Ureter (tissue), 1 donor: Measurements from ENCODE around the gene SLC16A9. TPM values are rescaled to one million over a fixed set of nuclear protein-coding genes. Genes with fewer than 3 reads are reported as not detected.

Experiments
- DNase-seq: peaks from one replicate; pipeline ENCODE4 v3.0.0-alpha.2; 2020; ENCODE audit warnings: low spot score
- total RNA-seq: library from RNA; stranded (reverse); gene quantifications from one replicate; pipeline ENCODE4 v1.2.4, GENCODE V29; 2023
- donor health status: DM: yes; HTN: yes; CAD: no.

Gene SLC16A9
- total RNA-seq, 1 donor from 2014 or later, result 8.0 TPM

DNA sequence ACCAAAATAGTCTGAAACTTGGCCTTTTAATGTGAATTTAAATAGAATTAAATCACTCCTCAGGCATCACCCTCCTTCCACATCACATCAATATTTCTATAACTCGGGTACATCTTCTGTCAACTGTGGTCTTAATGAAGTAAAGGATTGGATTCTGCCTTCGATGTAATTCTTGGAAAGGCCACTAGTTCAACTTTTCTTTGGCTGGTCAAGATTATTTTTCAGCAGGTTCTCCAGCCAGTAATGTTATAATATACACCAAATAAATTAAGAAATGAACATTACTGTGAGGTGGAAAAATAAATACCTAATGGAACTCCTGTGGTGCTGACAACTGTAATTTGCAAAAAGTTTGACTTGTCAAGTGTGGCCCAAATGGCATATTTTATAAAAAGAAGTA is 9.7 kb upstream of the SLC16A9 start:
- no peak for DNase-seq

- no peak for DNase-seq
Measured at GRCh38 chr10:59718257-59718656, 8.6 kb upstream of the SLC16A9 start.

GRCh38 chr10:59713196-59713821 is 3.7 kb upstream of the SLC16A9 start:
- DNase-seq, result no peak

DNA sequence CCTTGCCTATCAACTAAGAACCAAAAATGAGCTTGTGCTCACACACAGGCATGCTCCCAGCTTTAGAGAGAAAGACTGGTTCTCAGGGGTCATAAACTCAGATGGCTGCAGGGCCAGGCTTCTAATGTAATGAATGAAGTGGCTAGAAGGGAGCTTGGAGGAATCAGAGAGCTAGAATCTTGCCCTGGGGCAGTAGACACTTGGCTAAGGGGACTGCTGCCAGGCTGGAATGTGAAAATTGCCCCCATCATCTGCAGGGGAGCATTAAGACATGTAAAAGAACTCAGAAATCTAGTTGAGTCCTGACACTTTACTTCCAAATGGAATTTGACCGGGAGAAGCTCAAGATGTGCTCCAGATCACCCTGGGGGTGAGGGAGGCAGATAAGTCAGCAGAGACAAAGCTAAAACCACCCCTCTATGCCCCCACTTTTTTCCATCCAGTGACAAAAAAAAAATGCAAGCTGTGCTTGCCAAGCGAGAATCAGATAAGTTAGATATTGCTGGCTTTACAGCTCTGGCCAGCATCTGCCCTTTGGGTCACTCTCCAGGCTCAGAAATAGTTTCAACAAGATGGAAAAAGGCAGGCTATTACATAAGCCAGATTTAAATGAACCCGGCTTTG is 2.3 kb upstream of the SLC16A9 start:
- DNase-seq, result no peak

- no peak for DNase-seq
Measured at GRCh38 chr10:59708816-59709394, 745 bp downstream of the SLC16A9 start.

DNA sequence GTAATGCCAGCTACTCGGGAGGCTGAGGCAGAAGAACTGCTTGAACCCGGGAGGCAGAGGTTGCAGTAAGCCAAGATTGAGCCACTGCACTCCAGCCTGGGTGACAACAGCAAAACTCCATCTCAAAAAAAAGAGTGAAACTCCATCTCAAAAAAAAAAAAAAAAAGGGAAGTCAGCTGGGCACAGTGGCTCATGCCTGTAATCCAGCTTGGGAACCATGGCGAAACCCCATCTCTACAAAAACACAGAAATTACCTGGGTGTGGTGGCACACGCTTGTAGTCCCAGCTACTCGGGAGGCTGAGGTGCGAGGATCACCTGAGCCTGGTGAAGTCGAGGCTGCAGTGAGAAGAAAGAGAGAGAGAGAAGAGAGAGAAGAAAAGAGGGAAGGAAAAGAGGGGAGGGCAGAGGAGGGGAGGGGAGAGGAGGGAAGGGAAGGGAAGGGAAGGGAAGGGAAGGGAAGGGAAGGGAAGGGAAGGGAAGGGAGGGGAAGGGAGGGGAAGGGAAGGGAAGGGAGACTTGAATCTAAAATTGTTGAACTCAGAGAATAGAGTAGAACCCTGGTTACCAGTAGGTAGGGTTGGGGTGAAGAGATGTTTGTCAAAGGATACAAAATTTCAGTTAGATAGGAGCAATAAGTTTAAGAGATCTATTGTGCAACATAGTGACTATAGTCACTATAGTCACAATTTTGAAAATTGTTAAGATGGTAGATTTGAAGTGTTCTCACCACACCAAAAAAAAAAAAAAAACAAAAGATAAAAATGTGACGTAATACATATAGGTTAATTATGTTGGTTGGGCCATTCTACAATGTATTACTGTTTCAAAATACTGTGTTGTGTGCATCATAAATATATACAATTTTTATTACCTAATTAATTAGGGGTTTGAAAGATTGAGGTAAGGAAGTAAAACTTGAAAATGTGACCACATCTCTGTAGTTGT is 2.5 kb downstream of the SLC16A9 start:
- no peak for DNase-seq

DNA sequence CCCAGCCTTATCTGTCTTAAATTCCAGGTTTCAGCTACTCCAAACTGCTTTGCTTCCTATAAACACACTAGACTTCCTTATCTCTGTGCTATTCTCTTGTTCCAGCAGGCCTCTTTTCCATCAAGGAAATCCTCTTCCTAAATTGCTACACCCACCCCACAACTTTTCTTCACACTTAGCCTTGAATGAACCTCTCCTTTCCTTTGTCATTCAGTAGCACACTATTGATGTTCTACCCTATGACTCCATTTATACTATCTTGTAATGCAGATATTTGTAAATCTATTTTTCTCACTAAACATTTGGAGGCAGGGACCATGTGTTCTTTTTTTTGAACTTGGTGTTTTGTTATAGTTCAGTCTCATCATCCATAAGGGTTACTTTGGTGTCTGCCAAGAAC is 3.7 kb downstream of the SLC16A9 start:
- no peak for DNase-seq

- no peak for DNase-seq
Measured at GRCh38 chr10:59704630-59705029, 5.0 kb downstream of the SLC16A9 start.

DNA sequence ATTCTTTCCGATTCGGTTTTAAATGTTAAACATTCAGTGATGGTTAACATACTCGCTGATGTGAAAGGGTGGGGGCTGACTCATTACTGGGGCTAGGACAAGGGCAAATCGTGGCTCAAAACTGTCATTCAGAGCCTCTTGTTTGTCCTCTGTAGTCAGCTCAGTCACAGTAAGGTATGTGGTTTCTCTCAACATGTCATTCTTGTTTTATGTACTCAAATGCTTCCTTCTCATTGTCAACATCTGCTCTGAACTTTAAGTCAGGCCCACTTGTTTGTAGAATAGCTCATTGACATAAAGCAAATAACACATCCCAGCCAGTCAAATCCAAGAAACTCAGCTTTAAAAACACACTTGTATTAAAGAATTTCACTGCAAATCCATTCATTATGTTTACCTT is 7.3 kb downstream of the SLC16A9 start:
- no peak for DNase-seq

DNA sequence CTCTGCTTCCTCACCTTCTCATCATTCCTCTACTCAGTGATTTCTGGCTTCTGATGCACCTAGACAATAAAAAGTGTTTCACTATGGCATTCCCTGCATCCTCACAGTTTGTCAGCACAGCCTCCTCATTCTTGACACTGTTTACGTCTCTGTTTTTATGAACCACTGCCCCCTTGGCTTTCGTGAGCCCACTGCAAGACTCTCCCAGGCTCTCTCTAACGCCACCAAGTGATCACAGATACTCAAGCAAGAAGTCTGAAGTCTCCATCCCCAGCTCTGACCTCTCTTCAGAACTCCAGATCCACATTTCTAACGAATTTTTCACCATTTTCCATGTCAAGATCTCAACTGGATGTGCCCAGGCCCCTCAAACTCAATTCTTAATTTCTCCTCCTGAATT is 8.9 kb downstream of the SLC16A9 start:
- DNase-seq, result no peak

GRCh38 chr10:59698326-59698725 is 11.3 kb downstream of the SLC16A9 start:
- DNase-seq, result no peak

DNA sequence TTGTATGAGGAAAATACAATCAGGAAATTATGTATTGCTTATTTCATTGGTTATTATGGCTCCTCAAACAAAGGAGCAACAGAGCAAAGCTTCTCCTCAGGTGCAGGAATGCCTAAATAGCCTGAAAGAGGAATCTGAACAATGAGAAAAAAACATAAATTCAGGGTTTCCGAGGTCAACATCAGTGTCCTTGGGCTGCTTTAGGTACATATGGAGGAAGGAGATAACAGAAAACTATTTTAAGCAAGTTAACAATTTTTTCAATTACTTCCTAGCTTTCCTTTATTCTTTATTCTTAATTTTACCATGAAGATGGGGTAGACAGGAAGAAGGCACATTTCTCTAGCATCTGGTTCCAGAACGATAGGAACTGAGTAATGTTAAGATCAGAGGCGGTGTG is 14.0 kb downstream of the SLC16A9 start:
- no peak for DNase-seq

GRCh38 chr10:59694936-59695335 is 14.7 kb downstream of the SLC16A9 start:
- DNase-seq, result no peak

DNA sequence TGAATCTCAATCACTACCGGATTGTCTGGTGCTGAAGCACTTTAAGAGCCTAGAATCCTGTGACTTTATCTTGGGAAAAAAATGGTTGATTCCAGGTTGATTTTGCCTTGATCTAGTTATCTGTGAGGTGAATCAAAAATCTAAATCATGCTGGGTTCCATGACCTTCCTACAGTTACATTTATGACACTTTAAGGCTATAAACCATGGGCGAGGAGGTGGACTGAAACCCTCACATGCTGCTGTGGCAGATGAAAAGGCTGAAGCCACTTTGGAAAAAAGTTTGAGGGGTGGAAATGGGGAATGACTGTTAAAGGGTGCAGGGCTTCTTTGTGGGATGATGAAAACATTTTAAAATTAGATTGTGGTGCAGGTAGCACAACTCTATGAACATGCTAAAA is 17.5 kb downstream of the SLC16A9 start:
- DNase-seq, result no peak

DNA sequence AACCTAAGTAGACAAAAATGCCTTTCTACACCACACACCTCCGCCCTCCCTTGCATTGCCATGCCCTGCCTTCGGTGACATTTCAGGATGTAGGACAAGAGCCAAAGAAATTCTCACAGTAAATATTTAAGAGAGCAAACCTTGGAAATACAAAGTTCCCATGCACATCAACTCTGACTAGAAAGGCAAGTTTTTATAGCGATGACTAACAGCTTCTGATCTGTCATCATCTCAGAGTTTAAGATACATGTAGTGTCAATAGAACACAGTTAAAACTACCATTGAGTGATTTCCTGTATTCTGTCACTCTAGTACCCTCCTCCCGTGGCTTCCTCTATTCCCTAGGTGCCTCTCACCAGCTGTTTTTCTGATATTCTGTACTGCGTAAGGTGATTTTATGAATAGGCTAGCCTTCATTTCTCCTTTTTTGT is 20.7 kb downstream of the SLC16A9 start:
- no peak for DNase-seq

DNA sequence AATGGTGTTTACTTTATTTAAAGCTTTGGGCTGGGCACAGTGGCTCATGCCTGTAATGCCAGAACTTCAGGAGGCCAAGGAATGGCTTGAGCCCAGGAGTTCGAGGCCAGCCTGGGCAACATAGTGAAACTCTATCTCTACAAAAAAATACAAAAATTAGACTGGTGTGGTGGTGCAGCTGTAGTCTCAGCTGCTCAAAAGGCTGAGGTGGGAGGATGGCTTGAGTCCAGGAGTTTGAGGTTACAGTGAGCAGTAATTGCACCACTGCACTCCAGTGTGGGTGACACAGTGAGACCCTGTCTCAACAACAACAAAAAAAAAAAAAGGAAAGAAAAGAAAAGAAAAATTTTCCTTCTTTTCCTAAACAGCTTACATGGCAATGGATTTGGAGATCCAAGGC is 22.0 kb downstream of the SLC16A9 start:
- DNase-seq, result no peak

DNA sequence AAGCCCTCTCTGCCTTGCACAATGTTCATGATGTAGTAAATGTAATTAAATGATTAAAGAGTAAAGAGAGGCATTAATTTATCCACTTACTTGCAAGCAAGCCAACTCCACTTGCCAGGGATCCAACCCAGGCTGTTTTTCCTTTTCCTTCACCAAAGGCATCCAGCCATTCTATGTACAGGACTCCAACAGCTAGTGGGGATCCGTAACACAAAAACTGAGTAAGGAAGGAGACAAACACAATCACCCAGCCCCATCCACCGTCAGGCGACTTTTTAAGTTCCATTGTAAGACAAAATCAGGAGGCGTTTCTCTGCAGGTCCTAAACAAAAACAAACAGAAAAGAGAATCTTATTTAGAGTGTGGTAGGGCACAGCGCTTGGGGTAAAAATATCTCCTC is 25.6 kb downstream of the SLC16A9 start:
- no peak for DNase-seq

- DNase-seq, result no peak
Measured at GRCh38 chr10:59682986-59683937, 26.4 kb downstream of the SLC16A9 start.

DNA sequence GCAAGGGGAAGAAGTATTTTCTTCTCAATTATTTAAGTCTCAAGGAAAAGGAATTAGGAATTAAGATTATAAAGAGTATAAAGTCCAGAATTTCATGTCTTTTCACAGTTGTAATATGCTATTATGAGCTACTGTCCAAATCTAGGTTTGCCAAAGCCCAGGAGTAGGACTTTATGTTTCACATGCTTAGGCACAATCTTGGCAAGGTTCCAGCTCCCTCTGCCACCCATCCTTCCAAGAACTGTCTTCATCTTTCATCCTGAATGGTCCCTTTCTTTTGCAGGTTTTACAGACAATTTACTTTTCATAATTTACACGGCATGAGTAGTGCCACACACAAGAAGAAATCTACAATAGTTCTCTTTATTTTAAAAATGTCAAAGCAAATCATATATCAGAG is 29.5 kb downstream of the SLC16A9 start:
- DNase-seq, result no peak

GRCh38 chr10:59678884-59679301 is 30.8 kb downstream of the SLC16A9 start:
- DNase-seq, result no peak

GRCh38 chr10:59677253-59677831 is 32.3 kb downstream of the SLC16A9 start:
- DNase-seq, result no peak
